ENCODE measurements around the gene MGARP.

DNA sequence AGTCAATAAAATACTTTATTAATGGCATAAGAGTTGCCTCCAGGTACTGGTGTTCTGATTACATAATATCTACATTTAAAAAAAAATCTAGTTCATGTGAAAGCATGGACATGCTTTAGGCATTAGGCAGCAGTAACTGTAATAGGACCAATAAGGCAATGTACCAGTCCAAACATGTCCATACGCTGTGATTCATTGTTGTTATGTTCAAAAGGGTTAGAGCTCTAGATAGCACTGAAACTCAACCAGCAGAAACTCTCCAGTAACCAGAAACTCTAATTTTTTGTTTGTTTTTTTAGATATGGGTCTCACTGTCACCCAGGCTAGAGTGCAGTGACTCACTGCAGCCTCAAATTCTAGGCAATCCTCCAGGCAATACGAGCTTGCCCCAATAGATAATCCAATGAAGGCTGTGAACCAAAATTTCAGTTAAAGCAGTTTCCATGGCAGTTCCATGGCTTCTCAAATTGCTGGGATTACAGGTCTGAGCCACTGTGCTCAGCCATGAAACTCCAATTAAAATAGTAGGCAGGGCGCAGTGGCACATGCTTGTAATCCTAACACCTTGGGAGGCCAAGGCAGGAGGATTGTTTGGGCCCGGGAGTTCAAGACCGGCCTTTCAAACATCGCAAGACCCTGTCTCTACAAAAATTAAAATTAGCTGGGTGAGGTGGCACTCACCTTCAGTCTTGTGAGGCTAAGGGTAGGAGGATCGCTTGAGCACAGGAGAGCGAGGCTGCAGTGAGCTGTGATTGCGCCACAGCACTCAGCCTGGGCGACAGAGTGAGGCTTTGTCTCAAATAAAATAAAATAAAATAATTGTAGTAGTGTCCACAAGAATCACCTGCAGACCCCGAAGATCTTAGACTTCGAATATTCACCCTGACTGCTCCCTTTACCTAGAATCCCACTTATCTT is 36.3 kb downstream of the MGARP start:
- TF ChIP-seq, protein P1, sequence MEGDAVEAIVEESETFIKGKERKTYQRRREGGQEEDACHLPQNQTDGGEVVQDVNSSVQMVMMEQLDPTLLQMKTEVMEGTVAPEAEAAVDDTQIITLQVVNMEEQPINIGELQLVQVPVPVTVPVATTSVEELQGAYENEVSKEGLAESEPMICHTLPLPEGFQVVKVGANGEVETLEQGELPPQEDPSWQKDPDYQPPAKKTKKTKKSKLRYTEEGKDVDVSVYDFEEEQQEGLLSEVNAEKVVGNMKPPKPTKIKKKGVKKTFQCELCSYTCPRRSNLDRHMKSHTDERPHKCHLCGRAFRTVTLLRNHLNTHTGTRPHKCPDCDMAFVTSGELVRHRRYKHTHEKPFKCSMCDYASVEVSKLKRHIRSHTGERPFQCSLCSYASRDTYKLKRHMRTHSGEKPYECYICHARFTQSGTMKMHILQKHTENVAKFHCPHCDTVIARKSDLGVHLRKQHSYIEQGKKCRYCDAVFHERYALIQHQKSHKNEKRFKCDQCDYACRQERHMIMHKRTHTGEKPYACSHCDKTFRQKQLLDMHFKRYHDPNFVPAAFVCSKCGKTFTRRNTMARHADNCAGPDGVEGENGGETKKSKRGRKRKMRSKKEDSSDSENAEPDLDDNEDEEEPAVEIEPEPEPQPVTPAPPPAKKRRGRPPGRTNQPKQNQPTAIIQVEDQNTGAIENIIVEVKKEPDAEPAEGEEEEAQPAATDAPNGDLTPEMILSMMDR (optimal IDR thresholded peaks at IDR 0.05 in 1 of 3, IDR thresholded peaks at IDR 0.05 in 1 of 3, conservative IDR thresholded peaks at IDR 0.05 in 1 of 3; ENCODE audit: extremely low read depth in 1 of 3, insufficient read depth in 2 of 3, low read length in 3 of 3): no peak
- TF ChIP-seq EZH2 (IDR thresholded peaks at IDR 0.05; ENCODE audit: low read length): no peak
